OCI-LY7 (cell line): ENCODE data around the gene EML5. TPM values are rescaled to one million over a fixed set of nuclear protein-coding genes. Genes with fewer than 3 reads are reported as not detected.

Experiments
- BruUV-seq: library from RNA; stranded (reverse); fragments of 400-500 nt; replicated peaks from 2 replicates; lab custom pipeline; 2021; lab: Mats Ljungman, UMichigan
- CTCF ChIA-PET: fragments of 300-600 bp; sonication (Branson Sonifier 250); formaldehyde crosslinking; loops from one replicate; lab custom pipeline; 2022; ENCODE audit warnings: antibody characterized with exemption; ENCODE audit not compliant: unreplicated experiment; lab: Charles Lee
- POLR2A ChIA-PET: fragments of 300-600 bp; sonication (Branson Sonifier 250); formaldehyde crosslinking; loops from one replicate; lab custom pipeline; 2022; ENCODE audit warnings: antibody characterized with exemption; lab: Charles Lee
- DNase-seq: peaks from one replicate; pipeline ENCODE4 v3.0.0-alpha.2; 2015; ENCODE audit warnings: low spot score
- H2AFZ ChIP-seq: fragments of 200-600 bp; sonication (generic), shearing (Covaris generic); 2 replicates; pipeline ENCODE4 v1.6.1; 2014; ENCODE audit warnings: mild to moderate bottlenecking, antibody characterized with exemption, low read length, moderate library complexity
- H3K27ac ChIP-seq: fragments of 200-600 bp; sonication (generic); 2 replicates; pipeline ENCODE4 v1.5.1; 2014; ENCODE audit warnings: mixed run types, low read depth, mild to moderate bottlenecking, moderate library complexity, low read length, inconsistent platforms; ENCODE audit not compliant: poor library complexity, severe bottlenecking
- H3K36me3 ChIP-seq: fragments of 200-600 bp; sonication (generic); 2 replicates; pipeline ENCODE4 v1.6.1; 2014; ENCODE audit warnings: mild to moderate bottlenecking, antibody characterized with exemption, low read length, moderate library complexity, mixed read lengths; ENCODE audit not compliant: insufficient read depth
- H3K4me1 ChIP-seq: fragments of 200-600 bp; sonication (generic); 2 replicates; pipeline ENCODE4 v1.5.1; 2014; ENCODE audit warnings: mild to moderate bottlenecking, low read length; ENCODE audit not compliant: insufficient read depth, poor library complexity, severe bottlenecking
- H3K4me2 ChIP-seq: fragments of 200-600 bp; sonication (generic); 2 replicates; pipeline ENCODE4 v1.6.1; 2014; ENCODE audit warnings: mild to moderate bottlenecking, low read length
- H3K4me3 ChIP-seq: fragments of 200-600 bp; sonication (generic); 2 replicates; pipeline ENCODE4 v1.5.1; 2014; ENCODE audit warnings: mild to moderate bottlenecking, low read depth, low read length; ENCODE audit not compliant: poor library complexity, severe bottlenecking
- H3K79me2 ChIP-seq: fragments of 200-600 bp; sonication (generic); 2 replicates; pipeline ENCODE4 v1.6.1; 2016; ENCODE audit warnings: low read depth, mild to moderate bottlenecking, low read length, moderate library complexity, mixed read lengths; ENCODE audit not compliant: insufficient read depth
- H3K9me2 ChIP-seq: fragments of 200-600 bp; sonication (generic); 2 replicates; pipeline ENCODE4 v1.6.1; 2016; ENCODE audit warnings: mild to moderate bottlenecking, low read length, mixed read lengths; ENCODE audit not compliant: insufficient read depth
- H3K9me3 ChIP-seq: fragments of 200-600 bp; sonication (generic); 2 replicates; pipeline ENCODE4 v1.6.1; 2014; ENCODE audit warnings: mild to moderate bottlenecking, mixed run types, low read length, mixed read lengths
- H4K20me1 ChIP-seq: fragments of 200-600 bp; sonication (generic); 2 replicates; pipeline ENCODE4 v1.6.1; 2014; ENCODE audit warnings: mild to moderate bottlenecking, antibody characterized with exemption, low read length, moderate library complexity, mixed read lengths; ENCODE audit not compliant: insufficient read depth
- CTCF ChIP-seq: fragments of 200-600 bp; sonication (generic); conservative IDR thresholded peaks from 2 replicates; pipeline ENCODE4 v1.5.1; 2014; ENCODE audit warnings: mild to moderate bottlenecking, antibody characterized with exemption, low read length, moderate library complexity, mixed read lengths
- EZH2phosphoT487 ChIP-seq: fragments of 200-600 bp; sonication (generic); IDR thresholded peaks from 2 replicates; pipeline ENCODE4 v1.6.1; 2018; ENCODE audit warnings: low read depth, borderline replicate concordance, mild to moderate bottlenecking, mixed run types, antibody characterized with exemption, low read length, moderate library complexity, mixed read lengths
- intact Hi-C: fragments of 100-400 bp; cut with micrococcal nuclease; formaldehyde crosslinking; loops from one replicate; pipeline ENCODE4 v1.10.0; 2022; ENCODE audit not compliant: unreplicated experiment
- total RNA-seq, 2 experiments: library from RNA; depleted of rRNA in 1 of 2; stranded (reverse); fragments of >200 nt in 1 of 2; shearing (Covaris generic) in 1 of 2; gene quantifications; 2 replicates each; pipeline ENCODE4 v1.2.3, GENCODE V29; 2014 to 2022

The EML5 gene
- total RNA-seq, 2 experiments from 2014 or later, result 1.8 to 5.6 TPM

GRCh38 chr14:88632512-88632911 lies 160.2 kb downstream of the EML5 start:
- ChIA-PET CTCF (no interaction called here), POLR2A (interaction anchor here (1.4 kb wide), 1 partner anchor 10 kb away, joined by 3 read pairs; no protein-coding TSS in a partner anchor)
- Histone ChIP-seq H3K9me3 (no peaks in the 10 kb centered on the region), H3K4me2 (no peak overlapping the region), H2AFZ (no peak overlapping the region), H3K36me3 (no peaks in the 10 kb centered on the region), H3K9me2 (no peaks in the 10 kb centered on the region), H3K27ac (no peak overlapping the region), H3K79me2 (no peaks in the 10 kb centered on the region), H4K20me1 (no peaks in the 10 kb centered on the region), H3K4me3 (no peak overlapping the region), H3K4me1 (no peaks in the 10 kb centered on the region)
- TF ChIP-seq EZH2phosphoT487 (no peak), CTCF (no peak)
- no peak for DNase-seq
- BruUV-seq, result no TSS peak
- intact Hi-C loops, result no loop called here

DNA sequence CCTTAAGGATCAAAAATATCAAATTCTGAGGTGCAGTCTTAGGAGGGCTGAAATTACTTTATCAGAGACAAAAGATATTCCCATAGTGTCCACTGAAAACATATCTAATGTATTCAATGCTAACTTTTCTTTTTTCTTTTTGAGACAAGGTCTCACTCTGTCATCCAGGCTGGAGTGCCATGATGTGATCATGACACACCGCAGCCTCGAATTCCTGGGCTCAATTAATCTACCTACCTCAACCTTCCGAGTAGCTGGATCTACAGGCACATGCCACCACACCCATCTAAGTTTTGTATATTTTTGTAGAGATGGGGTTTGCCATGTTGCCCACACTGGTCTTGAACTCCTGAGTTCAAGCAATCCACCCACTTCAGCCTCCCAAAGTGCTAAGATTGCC lies 161.7 kb downstream of the EML5 start:
- H3K9me3 ChIP-seq, result no peaks in the 10 kb centered on the region
- no peaks in the 10 kb centered on the region for H3K9me2 ChIP-seq
- H3K79me2 ChIP-seq, result no peaks in the 10 kb centered on the region
- POLR2A ChIA-PET, result no interaction called here
- no peak overlapping the region for H3K4me3 ChIP-seq
- H3K4me2 ChIP-seq, result no peak overlapping the region
- no peak overlapping the region for H3K27ac ChIP-seq
- H3K4me1 ChIP-seq, result no peaks in the 10 kb centered on the region
- CTCF ChIA-PET, result no interaction called here
- no TSS peak for BruUV-seq
- no peak overlapping the region for H2AFZ ChIP-seq
- H4K20me1 ChIP-seq, result no peaks in the 10 kb centered on the region
- DNase-seq, result no peak
- H3K36me3 ChIP-seq, result no peaks in the 10 kb centered on the region
- TF ChIP-seq EZH2phosphoT487 (no peak), CTCF (no peak)
- intact Hi-C loops, result no loop called here

DNA sequence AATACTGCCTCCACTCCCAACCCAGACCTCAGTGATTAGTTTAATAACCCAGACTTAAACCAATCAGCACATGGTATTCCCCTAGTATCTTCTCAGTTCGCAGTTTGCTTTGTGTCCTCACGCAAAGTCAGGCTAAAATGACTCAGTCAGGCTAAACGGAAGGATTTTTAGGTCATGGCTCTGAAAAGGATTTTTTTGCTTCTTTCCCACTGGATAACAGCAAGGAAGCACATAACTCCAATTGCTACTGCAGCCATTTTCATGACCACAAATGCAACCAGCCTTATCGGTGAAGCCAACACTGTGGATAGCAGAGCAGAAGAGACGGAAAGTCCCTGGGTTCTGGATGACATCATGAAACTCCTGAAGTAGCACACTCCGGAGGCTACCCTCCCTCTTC lies 162.2 kb downstream of the EML5 start:
- Histone ChIP-seq H4K20me1 (no peaks in the 10 kb centered on the region), H3K9me2 (no peaks in the 10 kb centered on the region), H3K9me3 (no peaks in the 10 kb centered on the region), H3K79me2 (no peaks in the 10 kb centered on the region), H3K36me3 (no peaks in the 10 kb centered on the region), H3K4me3 (no peak overlapping the region), H3K27ac (no peak overlapping the region), H3K4me1 (no peaks in the 10 kb centered on the region), H3K4me2 (no peak overlapping the region), H2AFZ (no peak overlapping the region)
- TF ChIP-seq EZH2phosphoT487, result no peak
- no peak for TF ChIP-seq CTCF
- intact Hi-C loops, result no loop called here
- ChIA-PET POLR2A (no interaction called here), CTCF (no interaction called here)
- DNase-seq, result no peak
- BruUV-seq, result no TSS peak
